Measurements from ENCODE around the gene SERPIND1.

Gene SERPIND1

GRCh38 chr22:20751185-20751851, 22.6 kb upstream of the SERPIND1 start:
- Mint-ChIP-seq H3K36me3 (ENCODE audit: low read depth) (peaks cover 44% of the 10 kb centered on the region), H3K27me3 (ENCODE audit: low read depth) (no peaks in the 10 kb centered on the region), H3K4me1 (peaks cover 17% of the 10 kb centered on the region), H3K27ac (peak overlapping the region; percentile 35 to 90 (median 41)), H3K9me3 (no peaks in the 10 kb centered on the region), H3K4me3 (no peak overlapping the region)
- TF ChIP-seq CTCF (IDR thresholded peaks at IDR 0.05; ENCODE audit: unreplicated experiment in 3 of 3), result peak in 2 of 3 experiments; percentile 11 to 13

DNA sequence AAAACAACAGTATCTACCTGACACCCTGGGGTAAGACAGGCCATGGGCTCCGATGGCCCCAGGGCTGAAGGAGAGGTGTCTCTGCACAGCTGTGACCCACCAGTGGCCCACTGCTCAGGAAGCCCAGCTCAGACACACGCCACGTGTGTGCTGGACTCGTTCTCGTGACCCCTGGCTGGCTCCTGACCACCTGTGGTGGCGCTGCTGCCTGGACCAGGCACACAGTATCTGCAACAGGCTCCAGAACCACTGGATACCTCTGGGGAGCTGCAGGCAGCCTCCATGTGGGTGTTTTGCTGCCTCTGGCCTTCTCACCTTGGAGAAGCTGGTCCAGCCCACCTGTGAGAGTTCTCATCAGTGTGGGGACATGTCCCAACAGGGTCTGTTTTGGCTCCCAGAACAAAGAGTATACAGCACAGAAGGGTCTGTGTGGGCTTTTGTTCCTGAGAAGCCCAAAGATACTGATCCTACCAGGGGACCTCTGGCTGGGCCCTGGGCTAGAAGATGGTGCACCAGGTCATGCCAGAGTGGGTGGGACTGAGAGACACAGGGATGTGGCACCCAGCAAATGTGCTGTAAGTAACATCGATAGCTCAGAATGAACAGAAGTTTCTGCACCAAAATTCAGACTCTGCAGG, 21.7 kb upstream of the SERPIND1 start:
- Mint-ChIP-seq H3K27me3 (ENCODE audit: low read depth) (no peaks in the 10 kb centered on the region), H3K4me3 (no peak overlapping the region), H3K27ac (no peak overlapping the region), H3K4me1 (peaks cover 17% of the 10 kb centered on the region), H3K9me3 (no peaks in the 10 kb centered on the region), H3K36me3 (ENCODE audit: low read depth) (peaks cover 43% of the 10 kb centered on the region)
- TF ChIP-seq CTCF (IDR thresholded peaks at IDR 0.05; ENCODE audit: unreplicated experiment in 3 of 3), result no peak

DNA sequence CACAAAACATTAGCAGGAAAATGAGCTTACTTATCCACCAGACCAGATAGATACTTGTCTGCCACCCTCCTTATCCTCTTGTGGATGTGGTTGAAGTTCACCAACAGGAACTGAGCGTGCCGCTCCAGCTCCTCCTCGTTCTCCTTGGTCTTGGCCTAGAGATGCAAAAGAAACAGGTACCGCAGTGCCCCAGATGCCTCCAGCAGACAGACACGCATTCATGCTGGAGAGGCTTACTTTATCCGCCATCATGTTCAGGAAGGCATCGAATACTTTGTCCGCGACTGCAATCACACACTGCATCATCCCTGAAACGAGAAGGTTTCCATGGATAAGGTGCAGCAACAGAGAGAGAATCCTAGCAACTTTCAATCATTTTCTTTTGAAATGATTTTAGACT, 21.0 kb upstream of the SERPIND1 start:
- no peak overlapping the region for H3K27ac Mint-ChIP-seq
- no peak overlapping the region for H3K4me3 Mint-ChIP-seq
- H3K9me3 Mint-ChIP-seq, result no peaks in the 10 kb centered on the region
- H3K4me1 Mint-ChIP-seq, result peaks cover 17% of the 10 kb centered on the region
- no peaks in the 10 kb centered on the region for H3K27me3 Mint-ChIP-seq (ENCODE audit: low read depth)
- TF ChIP-seq CTCF (IDR thresholded peaks at IDR 0.05; ENCODE audit: unreplicated experiment in 3 of 3), result no peak
- H3K36me3 Mint-ChIP-seq (ENCODE audit: low read depth), result peaks cover 48% of the 10 kb centered on the region

- H3K27ac Mint-ChIP-seq, result no peak overlapping the region
These were observed 17.1 kb upstream of the SERPIND1 start for GRCh38 chr22:20756846-20757245.

DNA sequence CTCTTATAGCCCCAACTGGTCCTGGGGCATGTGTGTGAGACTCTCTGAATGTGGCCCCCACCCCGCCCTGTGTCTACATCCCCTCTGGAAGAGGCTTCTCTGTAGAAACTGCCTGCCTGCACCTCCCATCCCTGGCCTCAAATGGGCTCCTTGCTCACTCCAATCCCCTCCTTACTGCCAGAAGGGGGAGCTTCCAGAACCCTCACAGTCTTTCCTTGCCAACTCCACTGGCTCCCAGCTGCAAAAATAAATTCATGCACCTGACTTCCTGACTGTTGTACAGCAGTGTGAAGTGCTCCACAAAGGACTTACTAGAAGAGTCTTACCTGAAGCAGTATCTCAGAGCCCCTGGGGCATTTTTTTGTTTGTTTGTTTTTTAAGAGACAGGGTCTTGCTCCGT, 15.2 kb upstream of the SERPIND1 start:
- Mint-ChIP-seq H3K4me1 (no peaks in the 10 kb centered on the region), H3K27me3 (ENCODE audit: low read depth) (no peaks in the 10 kb centered on the region), H3K27ac (no peak overlapping the region), H3K36me3 (ENCODE audit: low read depth) (peaks cover 52% of the 10 kb centered on the region), H3K4me3 (no peak overlapping the region), H3K9me3 (no peaks in the 10 kb centered on the region)
- no peak for TF ChIP-seq CTCF (IDR thresholded peaks at IDR 0.05; ENCODE audit: unreplicated experiment in 3 of 3)

More at GRCh38 chr22:20756846-20757245, 17.1 kb upstream of the SERPIND1 start:
- TF ChIP-seq CTCF (IDR thresholded peaks at IDR 0.05; ENCODE audit: unreplicated experiment in 3 of 3), result no peak
- H3K27me3 Mint-ChIP-seq (ENCODE audit: low read depth), result no peaks in the 10 kb centered on the region
- no peaks in the 10 kb centered on the region for H3K9me3 Mint-ChIP-seq
- H3K36me3 Mint-ChIP-seq (ENCODE audit: low read depth), result peaks cover 48% of the 10 kb centered on the region
- no peak overlapping the region for H3K4me3 Mint-ChIP-seq
- no peaks in the 10 kb centered on the region for H3K4me1 Mint-ChIP-seq

DNA sequence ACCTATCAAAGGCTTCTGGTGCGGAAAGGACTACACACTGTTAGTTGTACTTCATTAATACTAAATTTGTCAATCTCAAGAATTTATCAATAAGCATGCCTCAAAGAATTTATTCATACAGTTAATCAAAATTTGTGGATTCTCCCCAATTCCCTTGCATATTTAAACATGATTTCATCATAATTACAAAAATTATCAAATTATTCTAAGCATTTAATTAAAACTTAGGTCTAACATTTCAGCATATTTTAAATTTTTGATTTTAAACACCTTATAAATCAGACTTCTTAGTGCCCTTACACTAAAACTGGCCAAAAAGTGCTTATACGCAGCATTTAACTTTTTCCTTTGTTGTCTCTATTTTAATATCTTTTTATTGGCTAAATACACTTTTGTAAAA, 13.8 kb upstream of the SERPIND1 start:
- no peaks in the 10 kb centered on the region for H3K27me3 Mint-ChIP-seq (ENCODE audit: low read depth)

More for the DNA sequence above, 13.8 kb upstream of the SERPIND1 start:
- no peaks in the 10 kb centered on the region for H3K4me1 Mint-ChIP-seq
- peaks cover 56% of the 10 kb centered on the region for H3K36me3 Mint-ChIP-seq (ENCODE audit: low read depth)
- H3K9me3 Mint-ChIP-seq, result no peaks in the 10 kb centered on the region
- H3K27ac Mint-ChIP-seq, result no peak overlapping the region
- H3K4me3 Mint-ChIP-seq, result no peak overlapping the region
- no peak for TF ChIP-seq CTCF (IDR thresholded peaks at IDR 0.05; ENCODE audit: unreplicated experiment in 3 of 3)
